K562 (cell line): ENCODE results near the gene GBF1. TPM values are rescaled to one million over a fixed set of nuclear protein-coding genes. Genes with fewer than 3 reads are reported as not detected.

Experiments
- ATAC-seq: fragments of 200-7000 bp; cut with Tn5 transposase; 3 replicates; pipeline ENCODE4 v1.9.1; 2020; ENCODE audit warnings: moderate library complexity
- BruUV-seq: library from RNA; stranded (reverse); fragments of 400-500 nt; replicated peaks from 2 replicates; lab custom pipeline; 2021; lab: Mats Ljungman, UMichigan
- CTCF ChIA-PET: fragments of 300-600 bp; formaldehyde crosslinking; extraction: SDS; loops from one replicate; lab custom pipeline; 2021; ENCODE audit warnings: low intra/inter-chr PET ratio; lab: Yijun Ruan, JAX
- POLR2A ChIA-PET: fragments of 300-600, 350-650 bp; sonication (Branson Sonifier 250); formaldehyde crosslinking; extraction: SDS; loops from one replicate; lab custom pipeline; 2021; ENCODE audit warnings: antibody characterized with exemption, inconsistent platforms; lab: Yijun Ruan, JAX
- DNase-seq, 4 experiments: peaks; one replicate each; pipeline versions ENCODE4 v3.0.0 to v3.0.0-alpha.2; 2011 to 2018; ENCODE audit warnings: low spot score in 3 of 4, mixed read lengths in 3 of 4; ENCODE audit errors: extremely low read depth in 1 of 4
- FAIRE-seq: peaks from 2 replicates; lab custom pipeline; 2011; peaks lifted over from hg19 to GRCh38; lab: Jason Lieb, UNC
- H2AFZ ChIP-seq: 2 replicates; pipeline ENCODE4 v1.6.0; 2011; ENCODE audit warnings: low read depth, low read length, control low read depth, inconsistent platforms
- H3K27ac ChIP-seq: fragments of 200-600 bp; 3 replicates; pipeline ENCODE4 v1.8.0; 2011; ENCODE audit warnings: low read depth, mild to moderate bottlenecking, control low read depth, inconsistent platforms, low read length, moderate library complexity, mixed read lengths; ENCODE audit errors: extremely low read depth
- H3K27me3 ChIP-seq, 2 experiments: fragments of 300-600 bp in 1 of 2; 2 replicates in 1 of 2; 3 replicates in 1 of 2; pipeline versions ENCODE4 v1.6.0 to v1.8.0; 2011; ENCODE audit warnings: inconsistent platforms in 2 of 2, low read length in 2 of 2, mild to moderate bottlenecking in 1 of 2, mixed read lengths in 1 of 2, moderate library complexity in 1 of 2; ENCODE audit not compliant: control insufficient read depth in 2 of 2, insufficient read depth in 2 of 2
- H3K36me3 ChIP-seq: fragments of 300-600 bp; 3 replicates; pipeline ENCODE4 v1.8.0; 2011; ENCODE audit warnings: mild to moderate bottlenecking, low read length, inconsistent platforms; ENCODE audit not compliant: control insufficient read depth, insufficient read depth
- H3K4me1 ChIP-seq, 2 experiments: fragments of 200-600 bp in 1 of 2; replicated peaks in 1 of 2; 2 replicates in 1 of 2; 3 replicates in 1 of 2; pipeline versions ENCODE4 v1.5.1 to v1.8.0; 2011; ENCODE audit warnings: inconsistent platforms in 2 of 2, low read length in 2 of 2, mild to moderate bottlenecking in 1 of 2, mixed read lengths in 1 of 2, moderate library complexity in 1 of 2; ENCODE audit not compliant: control insufficient read depth in 2 of 2, insufficient read depth in 2 of 2
- H3K4me2 ChIP-seq: 2 replicates; pipeline ENCODE4 v1.6.1; 2011; ENCODE audit warnings: low read length, control low read depth, inconsistent platforms, mixed read lengths; ENCODE audit not compliant: insufficient read depth
- H3K4me3 ChIP-seq: fragments of 200-600 bp; sonication (generic), shearing (Covaris generic); 2 replicates; pipeline ENCODE4 v1.5.1; 2016; ENCODE audit warnings: control low read depth, inconsistent platforms
- H3K79me2 ChIP-seq: fragments of 200-600 bp; 3 replicates; pipeline ENCODE4 v1.8.0; 2011; ENCODE audit warnings: low read length, inconsistent platforms; ENCODE audit not compliant: control insufficient read depth, insufficient read depth
- H3K9ac ChIP-seq, 2 experiments: 2 replicates each; pipeline versions ENCODE4 v1.6.0 to v1.6.1; 2011; ENCODE audit warnings: low read depth in 2 of 2, low read length in 2 of 2, control low read depth in 1 of 2, inconsistent platforms in 1 of 2, mild to moderate bottlenecking in 1 of 2, mixed read lengths in 1 of 2; ENCODE audit not compliant: insufficient read depth in 1 of 2
- H3K9me1 ChIP-seq: one replicate; pipeline ENCODE4 v1.6.0; 2011; ENCODE audit warnings: inconsistent platforms, mild to moderate bottlenecking, low read length, moderate library complexity; ENCODE audit not compliant: control insufficient read depth, insufficient read depth
- H3K9me3 ChIP-seq: replicated peaks from 2 replicates; pipeline ENCODE4 v1.5.1; 2011; ENCODE audit warnings: low read depth, low read length, inconsistent platforms; ENCODE audit not compliant: control insufficient read depth, insufficient read depth
- H4K20me1 ChIP-seq: replicated peaks from 2 replicates; pipeline ENCODE4 v1.6.1; 2011; ENCODE audit warnings: low read length, inconsistent platforms, mixed read lengths; ENCODE audit not compliant: control insufficient read depth, insufficient read depth
- BRF1 ChIP-seq: IDR thresholded peaks from 3 replicates; pipeline ENCODE4 v1.6.1; 2011; ENCODE audit warnings: borderline replicate concordance, mild to moderate bottlenecking; ENCODE audit not compliant: insufficient read length; ENCODE audit errors: extremely low read depth
- CREB3L1 ChIP-seq: fragments of 450-650 bp; IDR thresholded peaks from 2 replicates; pipeline ENCODE4 v1.6.1; 2014; ENCODE audit warnings: low read depth, mild to moderate bottlenecking, moderate library complexity, borderline replicate concordance
- HCFC1 ChIP-seq: IDR thresholded peaks from 2 replicates; pipeline ENCODE4 v1.6.1; 2012; ENCODE audit warnings: low read depth, low read length, improper control_type of control experiment
- ZMIZ1 ChIP-seq, 2 experiments: fragments of 150-350 bp in 1 of 2; IDR thresholded peaks; 2 replicates each; pipeline ENCODE4 v1.6.1; 2012 to 2016; ENCODE audit warnings: low read depth in 2 of 2, low read length in 2 of 2, mild to moderate bottlenecking in 1 of 2, moderate library complexity in 1 of 2
- ZZZ3 ChIP-seq: fragments of 450-650 bp; IDR thresholded peaks from 2 replicates; pipeline ENCODE4 v1.6.1; 2016; ENCODE audit warnings: antibody characterized with exemption, mild to moderate bottlenecking, moderate library complexity
- WGBS: fragments of 100-300 bp; shearing (Covaris generic); methylation state at CpG from one replicate; pipeline ENCODE4 v1.1.6; 2016; ENCODE audit warnings: low coverage, mixed read lengths; ENCODE audit not compliant: insufficient coverage; ENCODE audit errors: missing lambda C conversion rate; 5-methylcytosine and 5-hydroxymethylcytosine counted together
- in situ Hi-C: fragments of 300-500 bp; cut with MboI; formaldehyde crosslinking; loops from 4 replicates; pipeline ENCODE4 v1.15.0; 2018; ENCODE audit warnings: inconsistent platforms, mixed read lengths
- intact Hi-C: fragments of 100-400 bp; cut with micrococcal nuclease; formaldehyde crosslinking; loops from 2 replicates; pipeline ENCODE4 v1.14.2; 2022
- polyA plus RNA-seq, 8 experiments: library from polyadenylated mRNA; depleted of rRNA in 4 of 8; stranded (reverse) in 5 of 8; unstranded in 3 of 8; fragments of >200 nt; fragmentation: Nextera tagmentation in 2 of 8; fragmentation: Illumina TruSeq in 1 of 8; extraction: Ambion mirVana in 2 of 8; extraction: Trizol in 1 of 8; gene quantifications; 2 replicates each; pipeline versions ENCODE4 v1.2.1 to v1.2.3, GENCODE V29; 2011 to 2014; ENCODE audit warnings: inconsistent platforms in 1 of 8, missing spikeins in 1 of 8
- total RNA-seq, 7 experiments: library from RNA; depleted of rRNA in 6 of 7; stranded (reverse); fragments of >200 nt in 6 of 7; fragmentation: Illumina TruSeq in 2 of 7; extraction: Trizol in 2 of 7; gene quantifications; 2 replicates each; pipeline versions ENCODE4 v1.2.1 to v1.2.3, GENCODE V29; 2011 to 2021; ENCODE audit warnings: low replicate concordance in 1 of 7

GBF1 gene
- total and polyA plus RNA-seq, 9 of the 15 experiments (the other 6 are each of a cell fraction or from before 2014, with no cell fraction given) = 0.69 to 28.0 (median 10.3) TPM

GRCh38 chr10:102311025-102311420 is 65.7 kb downstream of the GBF1 start:
- Histone ChIP-seq H3K27ac (no peak overlapping the region), H3K36me3 (0 out of 3 replicates have a peak, but pooled peaks cover 4% of the 10 kb centered on the region), H3K4me2 (no peak overlapping the region), H3K9me3 (no peaks in the 10 kb centered on the region), H2AFZ (no peak overlapping the region), H3K4me3 (no peak overlapping the region), H3K4me1 (no peaks in the 10 kb centered on the region; a peak in 2 of 5 replicates), H3K9me1 (no peaks in the 10 kb centered on the region), H3K27me3 (no peaks in the 10 kb centered on the region), H3K9ac (no peak overlapping the region), H4K20me1 (peaks cover 34% of the 10 kb centered on the region), H3K79me2 (peaks cover 39% of the 10 kb centered on the region)
- 88% methylated on average over 3 of the region's 3 CpGs for WGBS
- in situ Hi-C loops = no loop called here
- no peak for ATAC-seq
- no TSS peak for BruUV-seq
- intact Hi-C loops = no loop called here
- POLR2A ChIA-PET = interaction anchor here (0.6 to 1.3 kb wide), 3 partner anchors 8 to 27 kb away, joined by 3 read pairs; no protein-coding TSS in a partner anchor
- no peak for DNase-seq
- CTCF ChIA-PET = no interaction called here
- peak; percentile 37 for FAIRE-seq
- no peak for TF ChIP-seq BRF1
- TF ChIP-seq ZMIZ1 (IDR thresholded peaks at IDR 0.05; ENCODE audit: low read depth in 2 of 2, low read length in 2 of 2) = no peak
- no peak for TF ChIP-seq CREB3L1
- TF ChIP-seq ZZZ3 = no peak
- no peak for TF ChIP-seq HCFC1
